ENCODE results near the gene UBA6. TPM values are rescaled to one million over a fixed set of nuclear protein-coding genes. Genes with fewer than 3 reads are reported as not detected.

The UBA6 gene
- total RNA-seq, 1 donor, result 60.8 TPM

- Histone ChIP-seq H3K4me3 (ENCODE audit: insufficient read depth, low read length) (no peak overlapping the region), H4K20me1 (ENCODE audit: insufficient read depth, low read length) (peaks cover 3% of the 10 kb centered on the region), H3K79me2 (ENCODE audit: insufficient read depth, low read length) (peaks cover 59% of the 10 kb centered on the region), H3K9me3 (ENCODE audit: low read depth, low read length) (no peaks in the 10 kb centered on the region), H3K4me2 (ENCODE audit: insufficient read depth, low read length) (no peak overlapping the region), H3K27ac (ENCODE audit: low read depth, low read length) (no peak overlapping the region), H3K36me3 (ENCODE audit: insufficient read depth, low read length) (peaks cover 18% of the 10 kb centered on the region), H3K27me3 (ENCODE audit: insufficient read depth, low read length) (no peaks in the 10 kb centered on the region), H2AFZ (ENCODE audit: low read length) (no peak overlapping the region), H3K4me1 (ENCODE audit: insufficient read depth, low read length) (peaks cover 9% of the 10 kb centered on the region)
- no peak for TF ChIP-seq CTCF (IDR thresholded peaks at IDR 0.05; ENCODE audit: extremely low read depth, low read depth, low read length)
- DNase-seq (ENCODE audit: insufficient read length, low spot score, missing footprints), result no peak
Observed at GRCh38 chr4:67691328-67691727, 9.6 kb downstream of the UBA6 start.

GRCh38 chr4:67687636-67688035, 13.3 kb downstream of the UBA6 start:
- H2AFZ ChIP-seq (ENCODE audit: low read length), result peak overlapping the region; percentile 75
- DNase-seq (ENCODE audit: insufficient read length, low spot score, missing footprints), result peak; percentile 31
- H3K79me2 ChIP-seq (ENCODE audit: insufficient read depth, low read length), result peaks cover 60% of the 10 kb centered on the region
- peaks cover 18% of the 10 kb centered on the region for H3K4me1 ChIP-seq (ENCODE audit: insufficient read depth, low read length)
- H3K9me3 ChIP-seq (ENCODE audit: low read depth, low read length), result no peaks in the 10 kb centered on the region
- peak overlapping the region; percentile 31 for H3K4me3 ChIP-seq (ENCODE audit: insufficient read depth, low read length)
- H3K4me2 ChIP-seq (ENCODE audit: insufficient read depth, low read length), result peak overlapping the region; percentile 69
- peak overlapping the region; percentile 73 for H3K27ac ChIP-seq (ENCODE audit: low read depth, low read length)
- no peaks in the 10 kb centered on the region for H3K27me3 ChIP-seq (ENCODE audit: insufficient read depth, low read length)
- peaks cover 2% of the 10 kb centered on the region for H4K20me1 ChIP-seq (ENCODE audit: insufficient read depth, low read length)
- peaks cover 14% of the 10 kb centered on the region for H3K36me3 ChIP-seq (ENCODE audit: insufficient read depth, low read length)
- TF ChIP-seq CTCF (IDR thresholded peaks at IDR 0.05; ENCODE audit: extremely low read depth, low read depth, low read length), result no peak

DNA sequence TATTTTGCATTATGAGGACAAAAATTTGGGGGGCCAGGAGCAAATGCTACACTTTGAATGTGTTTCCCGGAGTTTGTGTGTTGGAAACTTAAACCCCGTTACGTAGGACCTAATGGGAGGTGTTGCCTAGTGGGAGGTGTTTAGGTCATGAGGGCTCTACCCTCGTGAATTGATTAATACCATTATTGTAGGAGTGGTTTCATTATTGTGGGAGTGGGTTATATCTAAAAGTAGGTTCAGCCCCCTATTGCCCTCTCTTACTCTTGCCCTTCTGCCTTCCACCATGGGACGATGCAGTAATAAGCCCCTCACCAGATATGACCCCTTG, 15.5 kb downstream of the UBA6 start:
- no peak for DNase-seq (ENCODE audit: insufficient read length, low spot score, missing footprints)
- H2AFZ ChIP-seq (ENCODE audit: low read length), result no peak overlapping the region
- H3K79me2 ChIP-seq (ENCODE audit: insufficient read depth, low read length), result peaks cover 42% of the 10 kb centered on the region
- no peak overlapping the region for H3K4me3 ChIP-seq (ENCODE audit: insufficient read depth, low read length)
- H4K20me1 ChIP-seq (ENCODE audit: insufficient read depth, low read length), result no peaks in the 10 kb centered on the region
- peaks cover 2% of the 10 kb centered on the region for H3K36me3 ChIP-seq (ENCODE audit: insufficient read depth, low read length)
- peak overlapping the region; percentile 21 for H3K27ac ChIP-seq (ENCODE audit: low read depth, low read length)
- no peaks in the 10 kb centered on the region for H3K27me3 ChIP-seq (ENCODE audit: insufficient read depth, low read length)
- no peak overlapping the region for H3K4me2 ChIP-seq (ENCODE audit: insufficient read depth, low read length)
- no peak for TF ChIP-seq CTCF (IDR thresholded peaks at IDR 0.05; ENCODE audit: extremely low read depth, low read depth, low read length)
- peaks cover 18% of the 10 kb centered on the region for H3K4me1 ChIP-seq (ENCODE audit: insufficient read depth, low read length)
- no peaks in the 10 kb centered on the region for H3K9me3 ChIP-seq (ENCODE audit: low read depth, low read length)

DNA sequence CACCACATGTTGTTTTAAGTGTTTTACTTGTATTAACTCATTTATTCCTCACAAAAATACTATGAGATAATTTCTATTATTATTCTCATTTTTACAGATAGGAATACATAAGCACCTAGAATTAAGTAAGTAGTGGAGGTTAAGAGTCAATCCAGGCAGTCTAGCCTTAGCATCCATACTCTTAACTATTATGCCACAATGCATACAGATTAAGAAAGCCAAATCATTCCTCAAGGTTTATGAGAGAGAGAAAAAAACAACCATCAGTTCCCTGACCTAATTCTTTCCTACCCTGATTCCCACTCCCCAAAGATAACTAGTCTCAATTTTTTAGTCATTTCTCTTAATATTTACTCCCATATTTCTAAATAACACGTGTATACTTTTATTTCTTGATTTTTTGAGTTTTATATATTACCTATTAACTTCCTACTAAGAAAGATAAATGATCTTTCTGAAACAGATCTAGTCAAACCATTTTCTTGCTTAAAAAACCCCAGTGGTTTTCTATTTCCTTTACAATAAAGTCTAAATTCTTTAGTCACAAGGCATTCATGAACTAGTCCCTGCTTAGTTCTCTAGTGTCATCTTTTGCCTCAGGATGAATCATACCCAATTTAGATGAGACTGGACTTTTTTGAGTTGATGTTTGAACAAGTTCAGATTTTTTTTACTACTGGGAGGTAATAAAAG, 16.0 kb downstream of the UBA6 start:
- Histone ChIP-seq H3K36me3 (ENCODE audit: insufficient read depth, low read length) (peaks cover 7% of the 10 kb centered on the region), H3K4me1 (ENCODE audit: insufficient read depth, low read length) (peaks cover 18% of the 10 kb centered on the region), H3K27ac (ENCODE audit: low read depth, low read length) (no peak overlapping the region), H2AFZ (ENCODE audit: low read length) (no peak overlapping the region), H3K79me2 (ENCODE audit: insufficient read depth, low read length) (peaks cover 37% of the 10 kb centered on the region), H3K4me3 (ENCODE audit: insufficient read depth, low read length) (no peak overlapping the region), H3K27me3 (ENCODE audit: insufficient read depth, low read length) (no peaks in the 10 kb centered on the region), H4K20me1 (ENCODE audit: insufficient read depth, low read length) (no peaks in the 10 kb centered on the region), H3K9me3 (ENCODE audit: low read depth, low read length) (no peaks in the 10 kb centered on the region), H3K4me2 (ENCODE audit: insufficient read depth, low read length) (no peak overlapping the region)
- DNase-seq (ENCODE audit: insufficient read length, low spot score, missing footprints), result peak; percentile 50
- no peak for TF ChIP-seq CTCF (IDR thresholded peaks at IDR 0.05; ENCODE audit: extremely low read depth, low read depth, low read length)

Measured in osteoblast (primary cell).